ENCODE measurements around the gene KIF1A. TPM values are rescaled to one million over a fixed set of nuclear protein-coding genes. Genes with fewer than 3 reads are reported as not detected.

The KIF1A gene
- total RNA-seq, 1 experiment from 2014 or later = 279 TPM

GRCh38 chr2:240717681-240718581, 102.1 kb downstream of the KIF1A start (continued):
- TF ChIP-seq AR (CRISPR knock-in tag; IDR thresholded peaks at IDR 0.05) = no peak

GRCh38 chr2:240717181-240717641, 102.8 kb downstream of the KIF1A start:
- ATAC-seq = no peak
- CTCF ChIA-PET = no interaction called here
- Mint-ChIP-seq H3K9me3 (no peaks in the 10 kb centered on the region), H3K27ac (no peak overlapping the region), H3K27me3 (ENCODE audit: low read depth) (no peaks in the 10 kb centered on the region), H3K4me1 (no peaks in the 10 kb centered on the region), H3K4me3 (no peak overlapping the region), H3K36me3 (peaks cover 14% of the 10 kb centered on the region; the same call in 1 of the 2 replicates)
- no peak for TF ChIP-seq E2F1 (CRISPR knock-in tag; IDR thresholded peaks at IDR 0.05)
- no peak for TF ChIP-seq ZBTB21 (CRISPR knock-in tag; IDR thresholded peaks at IDR 0.05; ENCODE audit: borderline replicate concordance)
- no peak for TF ChIP-seq ELF4 (CRISPR knock-in tag; IDR thresholded peaks at IDR 0.05; ENCODE audit: low read depth)
- no peak for TF ChIP-seq ATF2 (CRISPR knock-in tag; IDR thresholded peaks at IDR 0.05; ENCODE audit: borderline replicate concordance, low read depth)
- TF ChIP-seq TCF7 (CRISPR knock-in tag; IDR thresholded peaks at IDR 0.05; ENCODE audit: low read depth) = no peak
- TF ChIP-seq ATF3 (CRISPR knock-in tag; conservative IDR thresholded peaks at IDR 0.05) = no peak
- no peak for TF ChIP-seq AR (CRISPR knock-in tag; IDR thresholded peaks at IDR 0.05)
- TF ChIP-seq MXD4 (CRISPR knock-in tag; IDR thresholded peaks at IDR 0.05; ENCODE audit: borderline replicate concordance) = no peak
- TF ChIP-seq JUN (CRISPR knock-in tag; IDR thresholded peaks at IDR 0.05) = no peak
- no peak for TF ChIP-seq CBFB (CRISPR knock-in tag; IDR thresholded peaks at IDR 0.05; ENCODE audit: low read depth)
- TF ChIP-seq FOXK1 (CRISPR knock-in tag; IDR thresholded peaks at IDR 0.05) = no peak
- no peak for TF ChIP-seq PRRX2 (CRISPR knock-in tag; IDR thresholded peaks at IDR 0.05)
- TF ChIP-seq NFE2L1 (CRISPR knock-in tag; IDR thresholded peaks at IDR 0.05) = no peak
- TF ChIP-seq ZNF396 (CRISPR knock-in tag; IDR thresholded peaks at IDR 0.05; ENCODE audit: borderline replicate concordance) = no peak
- TF ChIP-seq RELA (CRISPR knock-in tag; IDR thresholded peaks at IDR 0.05; ENCODE audit: borderline replicate concordance) = no peak
- TF ChIP-seq ZBTB43 (CRISPR knock-in tag; IDR thresholded peaks at IDR 0.05) = no peak
- no peak for TF ChIP-seq TEAD4 (CRISPR knock-in tag; IDR thresholded peaks at IDR 0.05)
- no peak for TF ChIP-seq IRF2 (CRISPR knock-in tag; IDR thresholded peaks at IDR 0.05; ENCODE audit: borderline replicate concordance, low read depth)
- TF ChIP-seq ZNF121 (CRISPR knock-in tag; IDR thresholded peaks at IDR 0.05) = no peak
- TF ChIP-seq CREB1 (CRISPR knock-in tag; IDR thresholded peaks at IDR 0.05) = no peak
- POLR2A ChIA-PET = no interaction called here
- no peak for DNase-seq (ENCODE audit: low spot score)
